GM10266 (cell line): ENCODE measurements around the gene RPUSD2.

Experiments
- DNase-seq: peaks from one replicate; pipeline ENCODE4 v3.0.0; 2012; ENCODE audit errors: extremely low spot score
- CTCF ChIP-seq: IDR thresholded peaks from 2 replicates; pipeline ENCODE4 v1.5.1; 2012; ENCODE audit warnings: mild to moderate bottlenecking, low read depth; ENCODE audit not compliant: control insufficient read depth, insufficient read depth; ENCODE audit errors: missing control alignments

RPUSD2 gene

GRCh38 chr15:40584191-40584590 lies 15.1 kb downstream of the RPUSD2 start:
- DNase-seq: no peak
- no peak for TF ChIP-seq CTCF

GRCh38 chr15:40590667-40591050 lies 21.6 kb downstream of the RPUSD2 start:
- DNase-seq: no peak
- no peak for TF ChIP-seq CTCF

- no peak for TF ChIP-seq CTCF
- no peak for DNase-seq
Observed at GRCh38 chr15:40591389-40591788, 22.3 kb downstream of the RPUSD2 start.

GRCh38 chr15:40593165-40593564 lies 24.1 kb downstream of the RPUSD2 start:
- TF ChIP-seq CTCF: no peak
- no peak for DNase-seq

- peak; percentile 83 for DNase-seq
- TF ChIP-seq CTCF: no peak
Observed at GRCh38 chr15:40593588-40594428, 24.7 kb downstream of the RPUSD2 start, which contains the start of gene KNL1. Gene KNL1 (plus strand): TSS chr15:40594249. CDS start chr15:40602932, 8,683 bp downstream.

- TF ChIP-seq CTCF: no peak
- peak; percentile 64 for DNase-seq
Observed at GRCh38 chr15:40594429-40594836, 25.3 kb downstream of the RPUSD2 start.

- no peak for DNase-seq
- TF ChIP-seq CTCF: no peak
Observed at GRCh38 chr15:40595219-40595618, 26.1 kb downstream of the RPUSD2 start.
